Measurements from ENCODE around the gene PCF11. TPM values are rescaled to one million over a fixed set of nuclear protein-coding genes. Genes with fewer than 3 reads are reported as not detected.
A peak's percentile ranks its signal among the peaks of the same experiment; 100 is the strongest.

The PCF11 gene
- total and polyA plus RNA-seq, 2 of the 13 experiments (the other 11 are each of a cell fraction or from before 2014, with no cell fraction given), result 40.3 to 47.7 TPM

- TF ChIP-seq ZNF646 (CRISPR knock-in tag; IDR thresholded peaks at IDR 0.05) (no peak), ZNF574 (CRISPR knock-in tag; IDR thresholded peaks at IDR 0.05) (peak; percentile 91), BCL3 (CRISPR knock-in tag; IDR thresholded peaks at IDR 0.05) (peak; percentile 65; the same call in 1 of the 2 replicates), KDM6A (CRISPR knock-in tag; IDR thresholded peaks at IDR 0.05; ENCODE audit: low read depth) (no peak), ELK4 (CRISPR knock-in tag; IDR thresholded peaks at IDR 0.05; ENCODE audit: borderline replicate concordance) (no peak), ELF3 (CRISPR knock-in tag; IDR thresholded peaks at IDR 0.05) (peak; percentile 32; the same call in 1 of the 2 replicates), ZNF451 (CRISPR knock-in tag; IDR thresholded peaks at IDR 0.05) (no peak), KAT2B (IDR thresholded peaks at IDR 0.05; ENCODE audit: borderline replicate concordance, low read depth, low read length) (no peak), HNRNPUL1 (IDR thresholded peaks at IDR 0.05; ENCODE audit: low read depth, low read length) (no peak), CHD2 (IDR thresholded peaks at IDR 0.05; ENCODE audit: low read depth, low read length) (no peak), FLYWCH1 (CRISPR knock-in tag; IDR thresholded peaks at IDR 0.05) (no peak), ZBTB3 (CRISPR knock-in tag; IDR thresholded peaks at IDR 0.05; ENCODE audit: borderline replicate concordance, low read depth) (no peak), ATAD3A (CRISPR knock-in tag; IDR thresholded peaks at IDR 0.05) (no peak), ZNF644 (CRISPR knock-in tag; IDR thresholded peaks at IDR 0.05; ENCODE audit: low read depth) (no peak), ZSCAN20 (CRISPR knock-in tag; IDR thresholded peaks at IDR 0.05; ENCODE audit: borderline replicate concordance) (no peak), CBX2 (IDR thresholded peaks at IDR 0.05; ENCODE audit: low read depth, low read length) (no peak), CBX2 (CRISPR knock-in tag; IDR thresholded peaks at IDR 0.05; ENCODE audit: low read depth) (no peak)
These were observed 36.7 kb downstream of the PCF11 start, which contains the start of gene ANKRD42 (continued) for GRCh38 chr11:83193315-83194280.
